DMS53 treated with DMSO at 0.1 percent for 48 hours (cell line): ENCODE data around the gene SETBP1.

ENCODE experiments used
- DNase-seq: peaks from one replicate; lab custom pipeline; 2025; ENCODE audit not compliant: unreplicated experiment; lab: John Stamatoyannopoulos, UW

SETBP1 gene

DNA sequence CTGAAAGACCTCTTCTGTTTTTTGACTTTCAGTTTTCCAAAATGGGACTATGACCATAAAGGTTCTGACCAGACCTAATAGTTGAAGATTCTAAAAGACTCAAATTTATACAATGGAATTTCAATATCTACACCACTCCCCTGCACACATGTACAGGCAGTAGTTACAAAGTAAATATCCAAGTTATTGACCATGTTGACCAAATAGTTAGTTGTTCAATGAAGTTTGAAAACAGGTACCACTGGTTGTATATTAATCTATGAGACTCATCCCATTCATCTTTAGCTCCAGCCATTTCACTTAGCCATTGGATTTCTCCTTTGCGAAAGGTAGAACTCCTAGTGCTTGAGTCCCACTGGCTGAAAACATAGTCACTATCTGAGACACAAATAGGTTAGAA is 277.4 kb downstream of the SETBP1 start:
- DNase-seq: no peak

DNA sequence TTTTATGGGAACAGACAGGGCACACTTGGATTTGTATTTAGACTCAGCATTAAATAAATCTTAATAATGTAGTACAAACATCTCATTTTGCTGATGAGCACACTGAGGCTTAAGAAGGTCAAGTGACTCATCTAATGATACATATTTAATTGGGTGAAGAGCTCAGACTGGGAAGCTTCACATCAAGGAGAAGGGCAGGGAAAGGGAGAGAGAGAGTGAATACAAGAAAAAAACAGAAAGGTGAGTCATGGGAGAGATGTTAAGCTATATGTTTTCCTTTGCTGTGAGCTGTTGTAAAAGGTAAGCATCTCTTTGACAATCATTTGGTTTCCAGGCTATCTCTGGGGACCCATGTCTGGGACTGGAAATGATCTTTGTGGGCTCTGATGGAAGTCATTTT is 277.8 kb downstream of the SETBP1 start:
- DNase-seq: peak; percentile 39

DNA sequence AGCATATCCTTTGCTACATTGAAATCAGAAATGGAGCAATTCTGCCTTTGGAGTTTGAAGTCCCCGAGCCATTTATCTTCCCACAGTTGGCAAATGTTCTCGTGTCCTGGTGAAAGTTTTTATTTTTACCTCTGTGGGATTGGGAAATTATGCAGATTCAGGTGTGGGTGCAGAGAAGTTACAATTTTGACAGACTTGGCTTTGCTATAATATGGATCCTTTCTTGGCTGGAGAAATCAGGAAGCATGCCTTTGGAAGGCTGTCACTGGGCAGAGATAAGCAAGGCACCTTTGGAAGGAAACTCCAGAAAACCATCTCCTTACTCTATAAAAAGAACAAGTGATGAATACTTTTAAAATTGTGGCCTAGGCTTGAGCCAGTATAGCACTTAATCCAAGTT is 278.3 kb downstream of the SETBP1 start:
- no peak for DNase-seq

DNA sequence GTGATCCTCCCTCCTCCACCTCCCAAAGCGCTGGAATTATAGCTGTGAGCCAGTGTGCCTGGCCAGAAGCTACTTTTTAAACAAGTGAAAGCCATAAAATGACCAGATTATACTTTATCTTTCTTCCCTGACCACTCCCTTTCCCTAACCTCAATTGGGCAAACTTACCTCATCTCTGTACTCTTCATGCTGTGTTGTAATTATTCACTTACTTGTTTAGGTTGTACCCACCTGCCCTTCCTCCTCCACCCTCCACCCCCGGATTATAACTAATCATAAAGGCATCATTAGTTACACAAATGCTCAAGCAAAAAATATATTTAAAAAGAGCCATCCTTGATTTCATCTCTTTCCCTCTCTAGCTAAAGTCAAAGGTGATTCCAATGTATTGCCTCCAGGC is 279.9 kb downstream of the SETBP1 start:
- no peak for DNase-seq

DNA sequence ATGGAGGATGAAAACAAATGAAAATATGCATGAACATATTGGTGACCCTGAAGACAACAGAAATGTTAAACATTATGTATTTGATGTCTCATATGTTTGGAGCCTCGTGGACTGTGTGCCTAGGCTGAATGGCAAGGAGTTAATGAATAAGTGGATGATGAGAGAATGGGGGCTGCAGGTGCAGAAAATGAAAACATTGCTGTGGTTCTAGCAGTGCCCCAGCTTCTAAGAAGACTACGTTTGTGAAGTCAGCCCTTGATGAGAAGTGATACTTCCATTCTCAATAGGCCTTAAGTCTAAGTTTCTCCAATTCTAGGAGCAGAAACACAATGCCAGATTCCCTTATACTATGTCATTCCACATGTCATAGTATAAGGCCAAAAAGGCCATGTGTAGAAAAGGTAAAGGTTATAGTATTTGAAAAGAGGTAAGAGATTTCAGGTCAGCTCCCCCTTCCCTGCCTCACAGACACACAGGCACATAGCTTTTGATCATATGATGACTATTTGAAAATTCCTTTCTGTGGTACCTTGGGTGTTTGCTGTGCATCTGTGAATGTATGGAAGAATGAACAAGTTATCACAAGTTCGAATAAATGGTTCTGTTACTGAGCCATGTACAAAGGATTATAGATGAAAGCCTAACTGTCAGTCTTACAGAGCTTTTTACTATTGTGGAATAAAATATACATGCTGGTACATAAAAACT is 280.8 kb downstream of the SETBP1 start:
- no peak for DNase-seq

DNA sequence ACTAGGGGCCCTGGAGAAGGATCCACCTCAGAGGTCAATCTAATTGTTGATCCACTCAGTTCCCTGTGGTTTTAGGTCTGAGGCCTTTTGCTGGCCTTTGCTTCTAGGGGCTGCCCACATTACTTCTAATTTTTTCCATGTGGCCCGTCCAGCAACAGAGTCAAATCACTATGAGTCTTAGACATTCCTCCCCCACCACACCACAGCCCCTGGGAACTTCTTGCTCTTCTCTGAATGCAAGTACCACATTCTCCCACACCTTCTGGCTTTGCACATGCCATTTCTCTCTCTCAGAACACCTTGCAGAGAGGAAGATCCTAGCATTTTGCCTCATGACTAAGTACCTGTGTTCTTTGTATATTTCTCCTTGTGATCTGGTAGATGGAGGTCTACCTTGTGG is 286.9 kb downstream of the SETBP1 start:
- DNase-seq: no peak

DNA sequence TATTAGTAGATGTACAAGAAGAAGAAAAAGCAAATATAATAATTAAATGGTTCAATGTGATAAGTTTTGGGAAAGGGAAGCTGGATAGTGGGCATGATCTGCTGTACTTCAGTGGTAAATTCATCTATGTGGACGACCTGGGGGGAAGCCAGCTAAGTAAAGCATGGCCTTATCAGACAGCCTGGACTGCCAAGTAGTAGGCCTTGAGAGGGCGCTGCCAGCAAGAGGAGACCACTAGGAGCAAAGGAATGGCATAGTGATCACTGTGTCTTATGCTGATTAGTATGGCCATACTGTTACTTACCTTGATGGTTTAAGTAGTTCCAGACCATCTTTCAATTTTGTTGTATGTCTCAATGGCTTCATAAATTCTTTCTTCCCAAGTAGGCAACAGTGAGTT is 287.6 kb downstream of the SETBP1 start:
- no peak for DNase-seq

DNA sequence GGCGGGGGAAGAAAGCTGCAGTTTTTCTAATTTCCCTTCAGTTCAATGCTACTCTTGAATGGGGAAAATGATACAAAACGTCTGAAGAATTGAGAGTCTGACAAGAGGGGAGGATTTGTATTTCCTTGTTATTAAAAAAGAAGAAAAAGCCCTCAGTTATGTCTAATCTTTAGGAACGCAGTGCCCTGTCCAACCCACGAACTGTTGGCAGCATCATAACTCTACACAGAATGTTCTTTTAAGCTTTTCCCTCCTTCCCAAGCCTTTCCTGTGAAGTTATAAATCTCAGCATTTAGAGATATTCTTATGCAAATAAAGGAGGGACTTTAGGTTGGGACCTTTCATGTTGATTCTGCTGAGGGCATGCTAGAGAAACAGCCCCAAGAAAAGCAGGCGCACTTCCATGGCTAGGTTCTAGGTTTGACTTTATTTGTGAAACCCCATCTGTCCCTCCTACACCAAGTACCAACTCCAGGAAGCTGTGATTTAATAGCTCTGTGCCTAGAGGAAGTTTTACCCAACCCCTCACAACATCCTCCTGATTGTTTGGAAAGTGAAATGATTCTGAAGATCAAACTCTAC is 288.6 kb downstream of the SETBP1 start:
- no peak for DNase-seq

DNA sequence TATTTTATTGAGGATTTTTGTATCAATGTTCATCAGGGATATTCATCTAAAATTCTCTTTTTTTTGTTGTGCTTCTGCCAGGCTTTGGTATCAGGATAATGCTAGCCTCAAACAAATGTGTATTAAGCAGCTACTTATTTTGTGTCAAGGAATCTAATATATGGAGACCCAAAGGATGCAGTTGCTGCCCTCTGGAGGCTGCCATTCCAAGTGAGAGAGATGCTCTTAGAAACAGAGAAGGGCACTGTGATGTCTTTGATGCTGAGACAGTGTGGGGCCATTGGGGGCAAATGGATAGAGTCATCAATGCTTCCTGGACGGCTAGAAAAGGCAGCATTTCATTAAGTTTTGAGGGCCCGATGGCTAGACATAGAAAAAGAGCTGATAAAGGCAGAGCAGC is 292.6 kb downstream of the SETBP1 start:
- DNase-seq: no peak

DNA sequence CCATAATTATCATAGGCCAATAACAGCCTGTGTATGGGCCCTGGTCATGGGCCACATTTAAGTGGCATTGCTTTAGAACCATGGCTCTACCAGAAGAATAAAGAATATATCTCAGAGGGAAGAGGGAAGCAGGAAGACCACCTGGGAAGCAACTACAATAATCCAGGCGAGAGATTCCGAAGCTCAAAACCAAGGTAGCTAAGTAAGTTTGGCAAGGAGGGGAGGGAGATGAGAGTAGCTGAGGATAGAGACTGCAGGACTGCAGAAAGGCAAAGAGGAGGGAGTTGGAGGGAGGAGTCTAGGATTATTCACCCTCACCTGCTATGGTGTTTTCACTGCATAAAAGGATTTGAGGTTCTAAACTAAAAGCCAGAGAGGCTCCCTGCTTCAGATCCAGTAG is 293.5 kb downstream of the SETBP1 start:
- DNase-seq: no peak

DNA sequence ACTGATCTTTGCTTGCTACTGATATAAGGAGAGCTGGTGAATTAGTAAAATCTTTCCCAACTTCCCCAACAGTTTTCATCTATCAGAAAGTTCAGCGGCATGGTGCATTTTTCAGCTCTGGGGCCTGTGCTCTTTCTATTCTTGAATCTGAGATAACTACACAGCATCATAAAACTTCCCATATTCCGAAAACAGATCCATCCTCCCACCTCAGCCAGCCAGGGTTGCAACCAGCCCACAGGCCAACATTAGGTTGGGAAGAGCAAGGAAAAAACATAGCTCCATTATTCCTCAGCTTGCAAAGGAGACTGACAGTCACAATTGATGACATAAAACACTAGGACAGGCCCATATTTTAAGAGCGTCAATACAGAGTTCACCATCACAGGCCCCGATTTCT is 297.2 kb downstream of the SETBP1 start:
- DNase-seq: no peak

DNA sequence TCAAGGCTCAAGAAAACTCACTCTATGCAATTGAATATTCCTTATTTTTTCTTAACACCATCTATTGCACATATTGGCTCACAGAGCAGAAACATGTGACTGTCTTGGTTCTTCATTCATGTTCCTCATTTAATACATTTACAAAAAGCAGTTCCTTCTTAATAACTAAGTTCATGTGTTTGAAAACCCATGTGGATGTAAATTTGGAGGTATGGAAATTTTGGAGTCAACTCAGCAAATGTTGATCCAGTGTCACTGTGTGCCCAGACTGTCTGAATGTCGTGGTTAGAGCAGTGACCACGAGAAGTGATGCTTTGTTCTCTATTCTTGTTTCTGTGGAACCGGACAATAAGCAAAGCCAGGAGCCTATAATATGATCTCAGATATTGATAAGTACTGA is 299.1 kb downstream of the SETBP1 start:
- DNase-seq: no peak

DNA sequence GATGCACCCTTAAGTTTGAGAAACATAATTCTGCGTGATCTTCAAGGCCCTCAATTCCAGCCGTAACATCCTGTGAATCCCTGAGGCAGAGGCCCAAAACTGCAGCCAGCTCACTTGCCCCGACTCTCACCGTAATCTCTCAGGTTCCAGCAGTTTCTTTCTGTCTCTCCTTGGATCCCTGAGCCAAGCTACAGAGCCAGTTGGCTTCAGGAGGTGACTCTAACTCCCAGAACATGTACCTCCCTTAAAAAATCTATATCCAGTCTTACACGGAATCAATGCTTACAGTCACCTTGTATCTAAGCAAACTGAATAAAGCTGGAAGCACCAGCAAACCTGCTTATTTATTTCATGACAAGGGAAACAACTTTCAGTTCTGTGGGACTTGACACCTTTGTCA is 300.4 kb downstream of the SETBP1 start:
- DNase-seq: no peak

DNA sequence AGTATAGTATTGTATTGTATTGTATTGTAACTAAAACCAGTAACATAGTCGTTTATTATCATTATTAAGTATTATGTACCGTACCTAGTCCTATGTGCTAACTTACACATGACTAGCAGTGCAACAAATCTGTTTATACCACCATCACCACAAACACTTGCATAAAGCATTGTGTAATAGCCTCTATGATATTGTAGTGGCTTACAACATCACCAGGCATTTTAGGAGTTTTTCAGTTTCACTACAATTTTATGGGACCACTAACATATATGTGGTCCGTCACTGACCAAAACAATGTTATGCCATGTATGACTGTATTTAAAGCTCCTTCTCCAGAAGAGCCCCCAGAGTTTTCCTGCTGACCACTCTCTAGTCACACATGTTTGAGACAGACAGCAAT is 306.2 kb downstream of the SETBP1 start:
- no peak for DNase-seq

DNA sequence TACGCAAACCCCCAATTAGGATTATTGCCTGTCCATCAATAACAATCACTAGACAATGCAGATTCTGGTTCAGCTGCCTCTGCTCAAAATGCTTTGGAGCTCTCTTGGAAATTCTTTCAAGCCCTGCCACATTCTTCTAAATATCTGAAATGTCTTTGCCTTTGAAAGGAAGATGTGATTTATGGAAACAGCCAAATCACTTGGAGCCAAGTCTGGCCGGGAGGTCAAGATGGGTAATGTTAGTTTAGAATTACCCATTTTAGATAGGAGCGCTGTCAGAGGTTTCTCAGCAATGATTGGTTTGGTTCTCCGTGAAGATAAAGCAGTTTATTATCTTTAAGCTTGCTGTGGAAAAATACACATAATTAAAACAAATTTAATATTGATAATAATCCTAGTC is 306.7 kb downstream of the SETBP1 start:
- no peak for DNase-seq

DNA sequence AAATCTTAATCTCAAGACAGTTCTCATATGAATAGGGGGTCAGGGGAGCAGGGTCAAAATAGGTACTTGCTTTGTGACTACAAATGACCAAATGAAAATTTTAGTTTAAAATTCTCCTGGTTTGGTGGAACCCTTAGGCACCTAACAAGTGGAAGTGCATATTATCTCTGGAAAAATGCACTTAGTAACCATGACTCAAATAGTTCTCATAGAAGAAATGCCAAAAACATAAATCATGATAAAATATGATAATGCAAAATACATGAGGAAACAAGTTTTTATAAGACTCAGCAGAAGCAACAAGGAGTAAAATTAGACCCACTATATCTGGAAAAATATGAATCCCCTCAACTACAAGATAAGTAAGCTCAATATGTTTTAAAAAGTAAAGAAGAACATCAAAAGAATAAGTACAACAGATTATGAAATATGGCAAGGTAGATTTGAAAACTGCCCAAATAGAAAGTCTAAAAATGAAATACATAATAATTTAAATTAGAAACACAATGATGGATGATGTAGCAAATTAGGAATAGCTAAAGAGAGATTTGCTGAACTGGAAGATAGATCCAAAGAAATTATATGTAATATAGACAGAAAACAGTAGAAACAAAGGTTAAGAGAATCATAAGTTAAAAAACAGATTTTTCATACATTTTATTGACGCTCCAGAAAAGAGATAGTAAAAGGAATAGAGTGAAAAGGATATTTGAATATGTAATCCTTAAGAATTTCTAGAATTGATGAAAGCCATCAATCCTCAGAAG is 308.3 kb downstream of the SETBP1 start:
- DNase-seq: no peak

DNA sequence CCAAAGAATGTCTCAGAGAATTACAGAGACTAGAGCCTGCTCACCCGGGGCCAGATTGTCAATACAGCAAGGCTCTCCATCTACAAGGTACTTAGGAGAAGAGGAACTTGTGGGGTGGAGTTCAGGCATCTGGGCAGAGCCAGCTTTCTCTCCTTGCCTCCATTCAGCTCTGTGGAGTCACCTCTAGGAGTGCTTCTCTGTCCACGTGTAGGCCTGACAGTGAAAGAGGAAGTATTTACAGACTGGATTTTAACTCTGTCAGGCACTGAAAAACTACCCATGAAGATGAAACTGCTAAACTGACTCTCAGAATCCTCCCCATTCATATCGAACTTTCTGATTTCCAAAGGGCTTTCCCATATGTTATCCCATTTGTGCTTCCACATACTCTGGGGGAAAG is 315.6 kb downstream of the SETBP1 start:
- no peak for DNase-seq

DNA sequence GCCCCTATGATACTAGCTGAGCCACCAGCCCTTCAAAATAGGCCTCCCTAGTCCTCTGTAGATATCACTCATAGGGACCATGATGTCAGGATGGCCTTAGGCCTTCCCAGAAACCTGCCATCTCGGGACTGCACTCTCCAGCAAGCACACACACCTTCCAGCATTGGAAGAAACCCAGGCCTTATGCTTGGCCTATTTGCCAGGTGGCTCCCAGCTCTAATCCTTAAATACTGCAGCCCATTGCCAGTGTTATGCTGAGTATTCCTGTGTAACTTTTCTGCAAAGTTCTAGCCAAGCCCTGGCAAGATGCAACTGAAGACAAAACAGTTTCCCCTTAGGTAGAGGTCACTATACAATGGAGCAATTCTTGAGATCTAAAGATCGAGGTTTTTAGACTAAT is 316.5 kb downstream of the SETBP1 start:
- DNase-seq: no peak

DNA sequence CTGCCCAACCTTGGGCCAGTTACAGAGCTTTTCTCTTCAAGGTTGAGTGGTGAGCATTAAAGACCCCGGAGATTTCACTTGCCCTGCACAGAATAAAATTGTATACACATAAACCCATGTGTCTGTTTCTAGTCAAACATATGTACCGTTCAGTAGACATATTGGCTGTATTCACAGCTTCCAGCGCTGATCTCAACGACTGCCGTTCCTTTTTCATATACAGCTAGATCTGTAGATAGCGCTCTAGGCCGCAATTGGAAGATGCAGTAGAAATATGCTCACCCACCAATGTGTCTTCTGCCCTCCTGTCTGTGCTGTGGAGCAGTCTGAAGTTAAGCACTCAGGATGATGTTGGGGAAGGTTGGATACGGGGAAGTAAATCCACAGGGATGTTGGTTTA is 317.7 kb downstream of the SETBP1 start:
- DNase-seq: no peak

DNA sequence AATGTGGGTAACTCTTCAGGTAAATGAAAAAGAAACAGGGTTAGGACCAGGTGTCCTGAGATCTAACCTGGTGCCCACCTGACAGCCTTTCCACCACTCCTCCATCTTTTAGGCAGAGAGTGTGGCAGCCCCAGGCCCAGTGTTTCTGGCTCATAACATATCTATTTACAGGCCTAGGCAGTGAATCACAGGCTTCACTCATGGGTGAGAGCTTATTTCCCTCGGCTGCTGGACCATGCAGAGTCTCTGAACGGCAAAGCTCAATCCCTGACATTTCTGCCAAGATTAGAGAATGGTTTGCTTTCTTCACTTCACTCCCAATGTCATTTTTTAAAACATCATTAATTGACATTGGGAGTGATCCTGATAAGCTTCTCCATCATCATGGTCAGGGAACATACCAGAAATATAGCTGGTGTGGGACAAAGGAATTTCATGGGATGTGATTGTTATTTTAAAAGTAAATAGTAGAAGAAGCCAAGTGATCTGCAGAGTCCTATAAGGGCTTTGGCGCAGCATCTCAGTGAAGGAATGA is 323.9 kb downstream of the SETBP1 start:
- no peak for DNase-seq

DNA sequence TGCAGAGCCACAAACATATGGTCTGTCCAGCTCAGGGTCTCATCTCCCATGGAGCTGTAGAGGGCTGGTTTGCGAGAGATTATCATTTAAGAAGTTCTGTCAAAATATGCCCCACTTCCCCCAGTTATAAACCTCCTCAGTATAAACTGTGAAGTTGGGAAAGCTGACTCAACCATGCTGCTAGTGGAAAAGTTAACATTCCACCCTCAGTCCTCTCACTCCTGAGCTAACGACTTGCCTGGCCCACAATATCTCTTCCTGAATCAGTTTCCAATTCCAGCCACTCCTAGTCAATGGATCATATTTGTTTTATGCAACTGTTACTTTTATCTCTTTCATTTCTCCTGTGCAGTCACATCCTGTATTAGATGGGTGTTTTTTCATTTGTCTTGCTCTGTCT is 326.2 kb downstream of the SETBP1 start:
- no peak for DNase-seq

DNA sequence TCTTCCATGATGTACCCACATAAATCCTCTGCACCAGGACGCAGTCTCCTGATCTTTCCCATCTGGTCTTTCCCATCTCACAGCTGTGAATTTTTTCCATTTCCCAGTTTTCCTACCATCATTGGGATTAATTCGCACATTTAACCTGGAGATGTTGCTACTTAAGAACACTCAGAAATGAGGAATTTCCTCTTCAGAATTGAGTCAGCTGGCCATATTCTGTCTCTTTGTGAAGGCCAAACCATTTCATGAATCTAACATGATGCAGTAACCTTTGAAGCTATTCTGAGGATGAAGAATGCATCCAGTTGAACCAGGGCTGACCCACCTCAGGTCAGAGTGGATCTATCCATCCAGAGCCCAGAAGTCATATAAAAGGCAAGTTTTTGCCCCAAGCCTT is 326.8 kb downstream of the SETBP1 start:
- no peak for DNase-seq
